ENCODE data around the gene GLT8D1.
A peak's percentile ranks its signal among the peaks of the same experiment; 100 is the strongest.
"Not testable (repeated sequence)": the region's sequence is repeated elsewhere in the genome, so short reads cannot be mapped to it uniquely, and the experiment has no call there.

The GLT8D1 gene, protein sequence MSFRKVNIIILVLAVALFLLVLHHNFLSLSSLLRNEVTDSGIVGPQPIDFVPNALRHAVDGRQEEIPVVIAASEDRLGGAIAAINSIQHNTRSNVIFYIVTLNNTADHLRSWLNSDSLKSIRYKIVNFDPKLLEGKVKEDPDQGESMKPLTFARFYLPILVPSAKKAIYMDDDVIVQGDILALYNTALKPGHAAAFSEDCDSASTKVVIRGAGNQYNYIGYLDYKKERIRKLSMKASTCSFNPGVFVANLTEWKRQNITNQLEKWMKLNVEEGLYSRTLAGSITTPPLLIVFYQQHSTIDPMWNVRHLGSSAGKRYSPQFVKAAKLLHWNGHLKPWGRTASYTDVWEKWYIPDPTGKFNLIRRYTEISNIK

GRCh38 chr3:52705688-52706686 lies at the start of gene GLT8D1, which contains the start of gene SPCS1:
Gene GLT8D1, minus strand, starts transcription at chr3:52705791. Its CDS starts 5,331 bp downstream, at chr3:52700460.
Gene SPCS1, plus strand, starts transcription at chr3:52706106. Its CDS starts 141 bp downstream, at chr3:52706247.
- no peaks in the 10 kb centered on the region for H3K27me3 ChIP-seq (ENCODE audit: low read depth)
- in situ Hi-C loops (cut with MboI; ENCODE audit: low sequenced_read_pairs): no loop called here
- peaks cover 21% of the 10 kb centered on the region for H3K4me1 ChIP-seq
- DNase-seq (ENCODE audit: low spot score in 2 of 2): peak; percentile 79 to 88
- peaks cover 20% of the 10 kb centered on the region for H3K36me3 ChIP-seq (replicated peaks)
- no peaks in the 10 kb centered on the region for H3K9me3 ChIP-seq
- peak within 1 kb of the TSS; percentile 94 for H3K4me3 ChIP-seq

- Histone ChIP-seq H3K27me3 (ENCODE audit: low read depth) (no peaks in the 10 kb centered on the region), H3K4me3 (no peak overlapping the region), H3K9me3 (no peaks in the 10 kb centered on the region), H3K4me1 (no peaks in the 10 kb centered on the region), H3K36me3 (replicated peaks) (peaks cover 40% of the 10 kb centered on the region)
- in situ Hi-C loops (cut with MboI; ENCODE audit: low sequenced_read_pairs): no loop called here
- DNase-seq (ENCODE audit: low spot score in 2 of 2): no peak
These were observed 48.8 kb upstream of the GLT8D1 start for GRCh38 chr3:52754373-52754772.

DNA sequence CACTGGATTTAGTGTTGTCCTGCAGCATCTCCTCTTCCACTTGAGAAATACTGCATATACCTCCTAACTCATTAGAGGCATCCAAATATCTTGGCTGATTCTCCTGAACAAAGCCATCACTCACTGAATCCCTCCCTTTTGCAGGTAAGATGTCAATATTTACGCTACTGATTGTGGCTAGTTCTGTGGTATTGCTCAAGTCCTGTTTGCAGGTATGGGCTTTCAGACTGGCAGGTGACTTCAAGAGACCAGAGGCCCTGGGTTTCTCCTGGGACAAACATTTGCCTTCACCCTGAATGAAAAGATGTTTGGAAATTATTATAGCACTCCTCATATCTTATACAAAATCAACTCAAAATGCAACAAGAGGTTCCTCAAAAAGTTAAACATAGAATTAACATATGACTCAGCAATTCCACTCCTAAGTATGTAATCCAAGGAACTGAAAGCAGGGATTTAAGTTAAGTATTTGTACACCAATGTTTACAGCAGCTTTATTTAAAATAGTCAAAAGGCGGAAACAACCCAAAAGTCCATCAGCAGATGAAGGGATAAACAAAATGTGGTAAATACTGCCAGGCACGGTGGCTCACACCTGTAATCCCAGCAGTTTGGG lies 46.6 kb upstream of the GLT8D1 start:
- H3K9me3 ChIP-seq: no peaks in the 10 kb centered on the region
- in situ Hi-C loops (cut with MboI; ENCODE audit: low sequenced_read_pairs): no loop called here
- H3K4me1 ChIP-seq: no peaks in the 10 kb centered on the region
- H3K4me3 ChIP-seq: no peak overlapping the region
- H3K36me3 ChIP-seq (replicated peaks): peaks cover 49% of the 10 kb centered on the region
- DNase-seq (ENCODE audit: low spot score in 2 of 2): no peak
- H3K27me3 ChIP-seq (ENCODE audit: low read depth): no peaks in the 10 kb centered on the region

DNA sequence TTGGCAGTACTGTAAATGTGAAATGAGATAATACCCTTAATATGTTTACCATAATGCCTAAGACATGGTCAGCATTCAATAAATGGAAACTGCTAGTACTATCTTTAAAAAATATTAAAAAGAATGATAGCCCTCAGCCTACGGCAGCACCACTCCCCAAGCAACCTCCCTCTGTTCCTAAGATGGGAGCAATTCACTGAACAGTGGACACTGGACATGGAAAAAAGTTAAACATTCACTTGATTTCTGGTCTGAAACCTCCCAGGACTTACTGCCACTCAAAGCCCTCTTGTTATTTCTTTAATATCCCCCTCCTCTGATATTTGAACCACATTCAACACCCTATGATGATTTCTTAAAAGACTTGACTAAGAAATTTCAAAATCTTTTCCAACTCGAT lies 38.1 kb upstream of the GLT8D1 start:
- no peaks in the 10 kb centered on the region for H3K9me3 ChIP-seq
- no peak overlapping the region for H3K4me3 ChIP-seq
- H3K27me3 ChIP-seq (ENCODE audit: low read depth): no peaks in the 10 kb centered on the region
- H3K4me1 ChIP-seq: no peaks in the 10 kb centered on the region
- in situ Hi-C loops (cut with MboI; ENCODE audit: low sequenced_read_pairs): no loop called here
- no peak for DNase-seq (ENCODE audit: low spot score in 2 of 2)
- peaks cover 74% of the 10 kb centered on the region for H3K36me3 ChIP-seq (replicated peaks)

DNA sequence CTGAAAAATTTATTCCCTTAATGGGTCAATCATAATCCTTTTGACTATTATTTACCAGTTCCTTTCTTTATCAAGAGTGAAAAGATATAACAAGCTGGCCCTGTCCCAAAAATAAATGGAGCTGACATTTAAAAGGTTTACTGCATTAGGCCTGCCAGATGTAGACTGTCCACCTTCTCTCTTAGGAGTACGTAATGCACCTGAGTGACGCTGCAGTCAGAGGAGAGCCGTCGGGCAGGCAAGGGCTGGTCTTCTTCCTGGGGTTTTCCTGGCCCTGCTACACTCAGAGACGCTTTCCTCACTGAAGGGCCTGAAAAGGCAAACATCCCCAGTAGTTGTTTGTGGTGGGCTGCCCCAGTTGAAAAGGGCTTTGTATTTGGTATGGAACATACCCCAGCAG lies 37.6 kb upstream of the GLT8D1 start:
- Histone ChIP-seq H3K36me3 (replicated peaks) (peaks cover 72% of the 10 kb centered on the region), H3K4me1 (no peaks in the 10 kb centered on the region), H3K9me3 (no peaks in the 10 kb centered on the region), H3K27me3 (ENCODE audit: low read depth) (no peaks in the 10 kb centered on the region), H3K4me3 (no peak overlapping the region)
- no peak for DNase-seq (ENCODE audit: low spot score in 2 of 2)
- in situ Hi-C loops (cut with MboI; ENCODE audit: low sequenced_read_pairs): no loop called here

DNA sequence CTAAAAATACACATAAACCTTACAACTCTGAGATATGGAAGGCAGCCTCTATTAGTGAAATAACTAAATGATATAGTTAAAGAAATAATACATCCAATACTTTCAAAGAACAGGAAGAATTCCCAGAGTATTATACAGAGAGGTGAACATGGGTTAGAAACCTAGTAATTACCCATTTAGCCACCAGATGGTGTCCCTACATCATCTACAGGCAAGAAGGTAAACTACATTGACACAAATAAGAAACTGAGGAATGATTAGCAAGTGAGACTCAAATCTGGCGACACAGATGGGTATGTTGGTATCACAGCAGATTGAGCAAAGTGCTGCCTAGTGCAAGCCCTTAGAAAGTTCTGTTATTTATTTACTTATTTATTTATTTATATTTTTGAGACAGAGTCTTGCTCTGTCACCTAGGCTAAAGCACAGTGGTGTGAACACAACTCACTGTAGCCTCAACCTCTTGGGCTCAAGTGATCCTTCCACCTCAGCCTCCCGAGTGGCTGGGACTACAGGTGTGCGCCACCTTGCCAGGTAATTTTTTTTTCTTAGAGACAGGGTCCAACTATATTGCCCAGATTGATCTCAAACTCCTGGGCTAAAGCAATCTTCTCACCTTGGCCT lies 36.9 kb upstream of the GLT8D1 start:
- Histone ChIP-seq H3K27me3 (ENCODE audit: low read depth) (no peaks in the 10 kb centered on the region), H3K4me3 (no peak overlapping the region), H3K36me3 (replicated peaks) (peaks cover 71% of the 10 kb centered on the region), H3K9me3 (no peaks in the 10 kb centered on the region), H3K4me1 (no peaks in the 10 kb centered on the region)
- in situ Hi-C loops (cut with MboI; ENCODE audit: low sequenced_read_pairs): no loop called here
- peak in 1 of 2 experiments; percentile 17 for DNase-seq (ENCODE audit: low spot score in 2 of 2)

DNA sequence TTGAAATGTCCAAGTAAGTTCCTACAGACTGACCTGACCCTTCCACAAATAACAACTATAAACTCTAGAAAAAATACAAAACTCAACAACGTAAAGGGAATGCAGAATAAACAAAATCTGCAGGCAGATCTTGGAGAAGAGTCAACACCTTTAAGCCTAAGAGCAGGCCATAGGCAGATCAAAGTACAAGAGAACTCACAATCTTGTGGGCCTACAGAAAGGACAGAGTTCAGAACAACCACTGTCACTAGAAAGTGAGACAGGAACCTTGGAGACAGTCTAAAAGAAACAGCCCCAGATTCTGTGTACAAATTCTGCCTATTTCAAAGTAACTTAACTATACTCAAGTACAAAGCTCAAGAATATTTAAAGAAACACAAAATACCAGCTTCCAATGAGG lies 34.1 kb upstream of the GLT8D1 start:
- H3K36me3 ChIP-seq (replicated peaks): peaks cover 65% of the 10 kb centered on the region
- no peaks in the 10 kb centered on the region for H3K27me3 ChIP-seq (ENCODE audit: low read depth)
- H3K4me3 ChIP-seq: no peak overlapping the region
- H3K9me3 ChIP-seq: no peaks in the 10 kb centered on the region
- no peak for DNase-seq (ENCODE audit: low spot score in 2 of 2)
- H3K4me1 ChIP-seq: no peaks in the 10 kb centered on the region
- in situ Hi-C loops (cut with MboI; ENCODE audit: low sequenced_read_pairs): no loop called here

DNA sequence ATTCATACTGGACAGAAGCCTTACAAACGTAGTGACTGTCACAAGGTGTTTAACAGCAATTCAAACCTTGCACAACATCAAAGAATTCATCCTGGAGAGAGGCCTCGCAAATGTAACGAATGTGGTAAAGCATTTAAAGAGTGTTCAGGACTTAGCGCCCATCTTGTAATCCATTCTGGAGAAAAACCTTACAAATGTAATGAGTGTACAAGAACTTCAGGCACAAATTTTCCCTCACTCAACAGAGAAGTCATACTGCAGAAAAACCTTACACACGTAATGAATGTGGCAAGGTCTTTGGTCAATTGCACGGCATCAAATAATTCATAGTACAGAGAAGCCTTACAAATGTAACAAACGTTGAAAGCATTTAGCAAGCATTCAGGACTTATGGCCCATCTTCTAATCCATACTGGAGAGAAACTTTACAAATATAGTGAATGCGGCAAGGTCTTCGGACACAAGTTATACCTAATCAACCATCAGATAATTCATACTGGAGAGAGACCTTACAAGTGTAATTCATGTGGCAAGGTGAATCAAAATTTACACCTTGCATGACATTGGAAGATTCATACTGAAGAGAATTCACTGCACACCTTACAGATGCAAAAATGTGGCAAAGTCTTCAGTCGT lies 27.8 kb upstream of the GLT8D1 start:
- DNase-seq (ENCODE audit: low spot score in 2 of 2): no peak
- in situ Hi-C loops (cut with MboI; ENCODE audit: low sequenced_read_pairs): no loop called here
- no peaks in the 10 kb centered on the region for H3K4me1 ChIP-seq

DNA sequence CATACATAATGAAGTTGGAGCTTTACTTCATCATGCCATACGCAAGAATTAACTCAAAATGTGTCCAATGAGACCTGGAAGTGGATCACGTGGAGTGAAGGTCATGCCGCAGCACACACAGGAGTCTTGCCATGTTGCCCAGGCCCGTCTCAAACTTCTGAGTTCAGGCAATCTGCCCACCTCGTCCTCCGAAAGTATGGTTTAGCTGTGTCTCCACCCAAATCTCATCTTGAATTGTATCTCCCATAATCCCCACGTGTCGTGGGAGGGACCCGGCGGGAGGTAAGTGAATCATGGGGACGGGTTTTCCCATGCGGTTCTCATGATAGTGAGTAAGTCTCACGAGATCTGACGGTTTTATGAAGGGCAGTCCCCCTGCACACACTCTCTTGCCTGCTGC lies 26.0 kb upstream of the GLT8D1 start:
- Histone ChIP-seq H3K36me3 (replicated peaks) (peaks cover 32% of the 10 kb centered on the region), H3K4me1 (no peaks in the 10 kb centered on the region), H3K27me3 (ENCODE audit: low read depth) (no peaks in the 10 kb centered on the region), H3K9me3 (no peaks in the 10 kb centered on the region; the same call in 1 of the 2 replicates), H3K4me3 (no peak overlapping the region)
- in situ Hi-C loops (cut with MboI; ENCODE audit: low sequenced_read_pairs): no loop called here
- no peak for DNase-seq (ENCODE audit: low spot score in 2 of 2)

More for the DNA sequence above, 27.8 kb upstream of the GLT8D1 start:
- H3K4me3 ChIP-seq: no peak overlapping the region
- H3K27me3 ChIP-seq (ENCODE audit: low read depth): no peaks in the 10 kb centered on the region
- no peaks in the 10 kb centered on the region; the same call in 1 of the 2 replicates for H3K9me3 ChIP-seq
- peaks cover 36% of the 10 kb centered on the region for H3K36me3 ChIP-seq (replicated peaks)

DNA sequence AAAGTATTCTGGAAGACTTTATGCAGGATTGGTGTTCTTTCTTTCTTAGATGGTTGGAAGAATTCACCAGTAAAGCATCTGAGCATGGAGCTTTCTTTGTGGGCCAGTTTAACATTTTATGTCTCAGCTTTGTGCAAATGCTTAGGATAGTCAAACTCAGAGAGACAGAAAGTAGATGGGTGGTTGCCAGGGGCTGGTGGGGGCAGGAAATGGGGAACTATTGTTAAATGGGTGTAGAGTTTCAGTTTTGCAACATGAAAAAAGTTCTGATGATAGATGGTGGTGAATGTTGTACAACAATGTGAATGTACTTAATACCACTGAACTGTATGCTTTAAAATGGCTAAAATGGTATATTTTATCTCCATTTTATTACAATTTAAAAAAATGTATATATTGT lies 25.1 kb upstream of the GLT8D1 start:
- in situ Hi-C loops (cut with MboI; ENCODE audit: low sequenced_read_pairs): no loop called here
- no peaks in the 10 kb centered on the region for H3K27me3 ChIP-seq (ENCODE audit: low read depth)
- no peak overlapping the region for H3K4me3 ChIP-seq
- H3K4me1 ChIP-seq: no peaks in the 10 kb centered on the region
- DNase-seq (ENCODE audit: low spot score in 2 of 2): no peak
- no peaks in the 10 kb centered on the region; the same call in 1 of the 2 replicates for H3K9me3 ChIP-seq
- H3K36me3 ChIP-seq (replicated peaks): peaks cover 29% of the 10 kb centered on the region

- H3K4me3 ChIP-seq; H3K27me3 ChIP-seq (ENCODE audit: low read depth); H3K9me3 ChIP-seq; in situ Hi-C loops (cut with MboI; ENCODE audit: low sequenced_read_pairs); DNase-seq (ENCODE audit: low spot score in 2 of 2); H3K4me1 ChIP-seq: not testable (repeated sequence)
- peaks cover 17% of the 10 kb centered on the region for H3K36me3 ChIP-seq (replicated peaks)
These were observed 23.2 kb upstream of the GLT8D1 start for GRCh38 chr3:52728753-52729152.

GRCh38 chr3:52724511-52724910 lies 18.9 kb upstream of the GLT8D1 start:
- no peaks in the 10 kb centered on the region for H3K36me3 ChIP-seq (replicated peaks)
- H3K4me1 ChIP-seq: no peaks in the 10 kb centered on the region
- no peaks in the 10 kb centered on the region for H3K9me3 ChIP-seq
- H3K4me3 ChIP-seq: no peak overlapping the region
- DNase-seq (ENCODE audit: low spot score in 2 of 2): no peak
- no peaks in the 10 kb centered on the region for H3K27me3 ChIP-seq (ENCODE audit: low read depth)
- in situ Hi-C loops (cut with MboI; ENCODE audit: low sequenced_read_pairs): no loop called here

GRCh38 chr3:52723935-52724334 lies 18.3 kb upstream of the GLT8D1 start:
- Histone ChIP-seq H3K4me1 (no peaks in the 10 kb centered on the region), H3K27me3 (ENCODE audit: low read depth) (no peaks in the 10 kb centered on the region), H3K36me3 (replicated peaks) (peaks cover 3% of the 10 kb centered on the region), H3K9me3 (no peaks in the 10 kb centered on the region), H3K4me3 (no peak overlapping the region)
- no peak for DNase-seq (ENCODE audit: low spot score in 2 of 2)
- in situ Hi-C loops (cut with MboI; ENCODE audit: low sequenced_read_pairs): no loop called here

All from HAP-1 (cell line).